CD4-positive, alpha-beta T cell treated with Interferon alpha-2 for 1 hour (primary cell): ENCODE data around the gene GTPBP3.
"Not testable (repeated sequence)": the region's sequence is repeated elsewhere in the genome, so short reads cannot be mapped to it uniquely, and the experiment has no call there.

Source experiments
- DNase-seq, 2 donors: peaks; one replicate each; pipeline ENCODE4 v3.0.0-alpha.2; 2020 to 2022

Gene GTPBP3

DNA sequence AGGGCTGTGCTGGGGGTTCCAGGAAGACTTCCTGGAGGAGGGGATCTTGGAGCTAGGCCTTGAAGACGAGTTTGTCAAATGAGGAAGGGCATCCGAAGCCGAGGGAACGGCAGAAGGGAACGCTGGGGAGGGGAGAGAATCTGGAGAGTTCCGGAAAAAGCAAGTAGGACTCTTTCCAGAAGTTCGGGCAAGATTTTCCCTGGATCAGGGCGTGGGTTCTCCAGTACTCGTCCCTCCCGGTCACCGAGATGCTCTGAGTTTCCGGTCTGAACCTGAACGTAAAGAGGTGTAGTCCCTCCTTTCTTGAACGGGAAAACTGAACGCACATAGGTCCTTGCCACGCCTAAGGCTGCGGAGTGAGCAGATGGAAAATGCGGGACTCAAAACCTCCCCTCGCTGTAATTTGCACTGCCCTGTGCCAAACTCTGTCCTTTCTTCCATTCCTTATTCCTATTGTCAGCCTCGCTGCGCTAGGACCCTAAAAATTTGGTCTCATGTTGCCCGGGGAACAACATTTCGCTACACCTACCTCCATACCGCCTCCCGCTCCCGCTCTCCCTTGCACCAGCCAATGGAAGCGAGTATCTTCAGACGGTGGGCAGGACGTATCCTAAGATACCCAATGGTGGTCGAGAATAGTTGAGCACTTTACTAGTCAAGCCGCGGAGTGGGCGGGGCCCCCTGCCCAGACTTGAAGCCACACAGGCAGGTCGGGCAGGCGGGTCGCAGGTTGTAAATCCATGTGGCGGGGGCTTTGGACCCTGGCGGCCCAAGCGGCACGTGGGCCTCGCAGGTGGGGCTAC is at the start of gene GTPBP3:
Gene GTPBP3, plus strand, starts transcription at position 682 of the 803 bp plus-strand sequence. Its CDS starts 59 bp downstream, at position 741.
- peak; percentile 97 to 98 for DNase-seq

GRCh38 chr19:17289489-17289888 is 47.9 kb upstream of the GTPBP3 start:
- peak; percentile 37 to 53 for DNase-seq

GRCh38 chr19:17292301-17293074 is 44.9 kb upstream of the GTPBP3 start:
- peak; percentile 80 to 87 for DNase-seq

GRCh38 chr19:17293605-17294004 is 43.7 kb upstream of the GTPBP3 start:
- DNase-seq = no peak

GRCh38 chr19:17294051-17294891 is 43.1 kb upstream of the GTPBP3 start:
- peak; percentile 37 to 60 for DNase-seq

GRCh38 chr19:17295551-17295950 is 41.8 kb upstream of the GTPBP3 start:
- DNase-seq = not testable (repeated sequence)

DNA sequence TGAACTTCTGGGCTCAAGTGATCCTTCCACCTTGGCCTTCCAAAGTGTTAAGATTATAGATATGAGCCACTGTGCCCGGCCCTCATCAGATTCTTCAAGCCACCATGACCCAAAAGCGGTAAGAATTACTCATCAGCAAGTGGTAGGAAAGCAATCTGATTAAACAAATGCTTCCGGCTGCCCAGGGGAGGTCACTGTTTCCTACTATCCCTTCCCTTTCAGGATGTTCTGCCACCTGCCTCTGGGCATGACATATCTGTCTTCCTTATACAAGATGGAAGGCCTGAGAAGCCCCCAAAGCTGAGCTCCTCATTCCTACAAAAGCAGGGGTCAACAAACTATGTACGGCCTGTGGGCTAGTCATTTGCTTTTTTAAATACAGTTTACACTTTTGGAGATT is 41.1 kb upstream of the GTPBP3 start:
- DNase-seq = no peak

- DNase-seq = no peak
Observed at GRCh38 chr19:17296976-17297375, 40.4 kb upstream of the GTPBP3 start.

GRCh38 chr19:17300992-17301619 is 36.2 kb upstream of the GTPBP3 start:
- no peak for DNase-seq

DNA sequence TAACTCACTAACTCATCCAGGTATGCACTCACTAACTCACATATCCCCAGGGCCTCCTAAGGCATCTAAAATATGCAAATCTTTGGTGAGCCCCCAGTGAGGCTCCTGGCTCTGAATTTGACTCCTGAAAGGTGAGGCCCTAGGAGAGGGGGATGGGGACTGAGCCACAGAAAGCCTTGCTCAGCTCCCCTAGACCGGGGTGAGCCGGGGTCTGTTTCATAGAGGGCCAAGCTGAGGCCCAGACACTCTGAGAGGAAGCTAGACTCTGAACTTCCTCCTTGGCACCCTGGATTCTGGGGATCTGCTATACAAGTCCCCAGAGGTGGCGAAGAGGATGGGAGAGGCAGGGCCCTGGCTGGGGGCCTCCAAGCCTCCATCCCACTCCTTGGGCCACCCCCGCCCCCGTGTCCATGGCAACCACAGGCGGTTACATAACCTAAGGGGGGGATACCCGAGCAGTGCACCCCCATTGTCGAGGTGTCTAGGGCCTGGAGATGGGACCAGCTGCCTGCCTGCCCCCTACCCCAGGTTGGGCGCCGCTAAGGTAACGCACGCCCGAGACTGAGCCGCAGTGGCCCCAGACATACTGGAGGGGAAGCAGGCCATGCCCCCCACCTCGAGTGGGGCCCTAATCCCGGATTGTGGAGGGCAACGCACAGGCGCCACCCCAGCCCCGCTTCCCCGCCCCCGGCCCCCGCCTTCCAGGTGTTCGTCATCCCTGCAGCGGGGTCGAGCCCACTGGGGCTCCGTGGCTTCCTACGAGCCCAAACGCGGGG is 34.8 kb upstream of the GTPBP3 start:
- peak; percentile 28 to 32 for DNase-seq

DNA sequence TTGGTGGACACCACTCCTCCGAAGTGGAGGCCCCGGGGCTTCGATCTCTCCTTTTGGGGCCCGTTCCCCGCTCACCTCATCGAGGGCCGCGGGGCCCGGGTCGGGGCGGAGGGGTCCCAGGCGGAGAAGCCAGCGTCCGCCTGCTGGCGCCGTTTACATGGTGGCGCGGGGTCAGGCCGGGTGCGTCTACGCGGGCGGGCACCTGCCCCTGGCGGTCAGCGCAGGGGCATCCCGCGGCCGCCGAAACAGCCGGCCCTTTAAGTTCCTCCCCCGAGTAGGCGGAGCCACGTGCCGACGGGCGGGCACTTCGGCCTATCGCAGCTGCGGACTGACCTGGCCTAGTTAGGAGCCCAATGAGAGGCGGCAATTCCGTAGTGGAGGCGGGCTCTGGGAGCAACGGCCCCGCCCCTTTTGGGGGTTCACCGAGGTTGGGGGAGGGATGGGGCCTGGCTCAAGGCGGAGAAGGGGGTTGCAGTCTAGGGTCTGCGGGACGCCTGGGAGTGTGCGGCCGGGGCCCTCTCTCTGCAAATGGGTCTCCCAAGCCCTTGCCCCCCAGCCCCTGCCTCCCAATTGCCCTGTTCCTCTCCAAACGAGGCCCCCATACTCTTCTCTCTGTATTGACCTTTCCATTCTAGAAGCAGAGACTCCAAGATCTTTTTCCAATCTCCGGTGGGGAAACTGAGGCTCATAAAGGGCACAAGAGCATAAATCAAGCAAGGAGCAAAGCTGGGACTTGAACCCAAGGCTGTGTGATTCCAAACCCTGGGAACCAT is 34.0 kb upstream of the GTPBP3 start, which contains the start of gene ABHD8:
Gene ABHD8, minus strand, starts transcription at position 259 of the 773 bp plus-strand sequence. CDS start 1,809 bp downstream, outside the sequence.
- peak; percentile 94 to 95 for DNase-seq

- no peak for DNase-seq
Observed at GRCh38 chr19:17303940-17304267, 33.4 kb upstream of the GTPBP3 start.

DNA sequence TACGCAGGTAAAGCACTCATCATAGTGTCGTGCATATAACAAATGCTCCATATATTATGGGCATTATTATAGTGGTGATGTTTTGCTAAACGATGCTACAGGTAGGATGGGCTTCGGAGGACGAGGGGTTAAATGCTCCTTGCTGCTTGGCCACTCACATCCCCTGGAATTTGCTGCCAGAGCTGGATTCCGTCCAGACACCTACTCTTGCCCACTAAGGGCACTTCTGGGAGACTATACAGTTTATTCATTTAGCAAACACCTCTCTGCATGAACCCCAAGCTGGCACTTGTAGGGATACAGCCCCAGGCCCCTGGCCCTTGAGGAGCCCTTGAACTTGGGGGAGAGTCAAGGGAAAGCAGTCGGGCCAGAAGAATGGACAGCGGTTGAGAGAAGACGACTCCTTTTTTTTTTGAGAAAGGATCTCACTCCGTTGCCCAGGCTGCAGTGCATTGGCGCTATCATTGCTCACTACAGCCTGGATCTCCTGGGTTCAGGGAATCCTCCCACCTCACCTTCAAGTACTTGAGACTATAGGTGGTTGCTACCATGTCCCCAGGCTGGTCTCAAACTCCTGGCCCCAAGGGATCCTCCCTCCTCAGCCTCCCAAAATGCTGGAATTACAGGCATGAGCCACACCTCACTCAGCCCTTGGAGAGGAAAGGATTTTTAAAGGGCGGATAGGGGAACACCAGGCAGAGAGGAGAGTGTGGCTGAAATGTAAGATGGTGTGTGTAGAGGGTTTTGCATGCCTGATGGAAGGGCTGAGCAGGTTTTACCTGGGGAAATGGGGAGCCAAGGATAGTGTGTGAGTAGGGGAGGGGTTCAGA is 32.8 kb upstream of the GTPBP3 start:
- DNase-seq = no peak

- DNase-seq = no peak
Observed at GRCh38 chr19:17305216-17305516, 32.2 kb upstream of the GTPBP3 start.

DNA sequence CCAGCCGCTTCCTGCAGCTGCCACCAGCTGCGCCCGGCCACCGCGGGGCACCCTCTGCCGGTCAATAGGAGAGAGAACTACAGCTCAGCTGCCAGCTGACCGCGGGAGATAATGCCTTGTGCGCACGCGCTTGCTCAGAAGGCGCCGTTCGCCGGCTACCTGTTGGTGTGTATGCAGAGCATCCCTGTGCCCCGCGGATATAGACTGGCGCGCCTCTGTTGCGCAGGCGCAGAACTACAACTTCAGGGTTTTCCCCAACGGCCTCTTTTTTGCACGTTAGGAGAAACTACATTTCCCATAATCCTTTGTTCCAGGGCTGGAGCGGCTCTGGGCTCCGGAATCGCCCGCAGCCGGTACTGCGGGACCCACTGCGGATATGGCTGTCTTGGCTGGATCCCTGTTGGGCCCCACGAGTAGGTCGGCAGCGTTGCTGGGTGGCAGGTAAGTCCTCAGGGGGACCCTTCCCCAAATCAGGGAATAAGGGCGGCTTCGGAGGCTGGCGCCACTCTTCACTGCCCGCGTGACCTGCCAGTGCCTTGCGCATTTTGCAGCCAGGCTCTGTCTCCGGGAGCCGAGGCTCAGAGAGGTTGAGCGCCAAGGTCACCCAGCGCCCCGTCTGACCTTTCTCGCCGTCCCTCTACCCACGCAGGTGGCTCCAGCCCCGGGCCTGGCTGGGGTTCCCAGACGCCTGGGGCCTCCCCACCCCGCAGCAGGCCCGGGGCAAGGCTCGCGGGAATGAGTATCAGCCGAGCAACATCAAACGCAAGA is 31.7 kb upstream of the GTPBP3 start, which contains the start of gene MRPL34:
Gene MRPL34, plus strand, starts transcription at position 356 of the 768 bp plus-strand sequence. Its CDS starts 21 bp downstream, at position 377.
- DNase-seq = peak; percentile 99

DNA sequence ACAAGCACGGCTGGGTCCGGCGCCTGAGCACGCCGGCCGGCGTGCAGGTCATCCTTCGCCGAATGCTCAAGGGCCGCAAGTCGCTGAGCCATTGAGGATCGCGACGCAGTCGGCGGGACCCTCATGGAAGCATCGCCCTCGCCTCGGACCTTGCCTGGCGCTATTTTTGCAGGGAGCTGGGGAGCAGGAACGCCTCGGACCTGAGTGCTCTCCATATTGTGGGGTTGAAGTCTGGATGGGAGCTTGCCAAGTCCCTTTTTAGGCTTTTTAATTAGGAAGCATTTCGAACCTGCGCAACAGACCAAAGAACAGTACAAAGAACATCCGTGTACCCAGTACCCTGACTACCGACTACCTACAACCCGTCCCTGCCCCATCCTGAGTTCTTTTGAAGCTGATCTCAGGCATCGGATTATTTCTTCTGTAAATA is 31.1 kb upstream of the GTPBP3 start:
- DNase-seq = no peak

- DNase-seq = no peak
Observed at GRCh38 chr19:17307876-17308377, 29.4 kb upstream of the GTPBP3 start.

DNA sequence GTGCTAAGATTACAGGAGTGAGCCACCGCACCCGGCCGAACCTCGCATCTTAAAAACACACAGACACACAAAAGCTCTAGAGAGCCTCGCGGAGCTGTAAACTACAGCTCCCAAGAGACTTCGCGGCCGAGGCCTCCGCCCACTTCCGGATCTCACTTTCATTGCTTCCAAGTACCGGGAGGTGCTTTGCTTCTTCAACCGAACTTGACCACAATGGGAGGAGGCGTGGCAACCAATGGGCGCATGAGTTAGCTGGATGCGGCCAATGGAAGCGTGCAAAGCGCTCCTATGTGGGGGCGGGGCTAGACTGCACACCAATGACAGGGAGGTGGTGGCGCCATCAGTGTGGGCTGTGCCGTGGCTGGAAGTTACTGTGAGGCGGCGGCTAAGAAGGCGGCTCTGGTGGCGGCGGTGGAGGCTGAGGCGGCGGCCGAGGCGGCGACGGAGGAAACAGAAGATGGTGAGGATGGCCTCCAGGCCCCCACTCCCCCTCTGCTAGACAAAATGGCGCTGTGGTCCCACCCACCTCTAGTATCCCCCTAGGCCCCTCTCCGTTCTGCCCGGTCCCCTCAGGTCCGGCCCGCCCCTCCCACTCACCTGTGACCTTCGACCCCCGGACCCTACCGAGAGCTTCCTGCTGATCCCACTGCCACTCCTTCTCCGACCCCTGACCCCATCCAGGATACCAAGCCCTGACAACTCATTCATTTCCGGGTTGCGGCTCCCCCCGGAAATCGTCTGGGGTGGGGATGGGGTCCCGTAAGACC is 28.0 kb upstream of the GTPBP3 start, which contains the start of gene DDA1:
Gene DDA1, plus strand, starts transcription at position 366 of the 767 bp plus-strand sequence. Its CDS starts 92 bp downstream, at position 458.
- peak; percentile 100 for DNase-seq
